OCI-LY3 (cell line): Measurements from ENCODE around the gene GPR55.

Experiments used
- EZH2phosphoT487 ChIP-seq: fragments of 200-600 bp; shearing (Covaris generic); IDR thresholded peaks from 2 replicates; pipeline ENCODE4 v1.6.1; 2018; ENCODE audit warnings: antibody characterized with exemption, mixed run types, low read depth
- TF ChIP-seq, protein P1 (sequence below): fragments of 200-600, 300-600 bp; sonication (generic); IDR thresholded peaks from 2 replicates; pipeline ENCODE4 v1.5.1; 2014; ENCODE audit warnings: antibody characterized with exemption, low read length, low read depth

DNA sequence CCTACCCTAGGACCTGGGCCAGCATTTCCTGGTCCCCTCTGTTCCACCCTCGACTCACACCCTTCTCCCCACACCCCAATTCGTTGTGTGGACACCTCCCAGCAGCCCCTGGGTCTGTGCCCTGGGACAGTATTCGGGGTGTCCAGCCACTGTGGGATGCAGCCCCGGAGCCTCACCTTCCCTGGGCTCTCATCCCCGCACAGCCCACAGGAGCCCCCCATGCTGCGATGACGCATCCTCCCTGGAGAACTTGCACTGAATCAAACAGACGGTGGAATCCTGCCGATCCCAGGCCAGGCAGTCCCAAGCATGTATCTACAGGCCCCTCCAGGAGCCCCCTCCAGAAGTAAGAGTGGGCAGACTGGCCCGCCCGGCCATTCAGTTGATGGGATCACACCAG is 50.6 kb downstream of the GPR55 start:
- TF ChIP-seq, protein P1, sequence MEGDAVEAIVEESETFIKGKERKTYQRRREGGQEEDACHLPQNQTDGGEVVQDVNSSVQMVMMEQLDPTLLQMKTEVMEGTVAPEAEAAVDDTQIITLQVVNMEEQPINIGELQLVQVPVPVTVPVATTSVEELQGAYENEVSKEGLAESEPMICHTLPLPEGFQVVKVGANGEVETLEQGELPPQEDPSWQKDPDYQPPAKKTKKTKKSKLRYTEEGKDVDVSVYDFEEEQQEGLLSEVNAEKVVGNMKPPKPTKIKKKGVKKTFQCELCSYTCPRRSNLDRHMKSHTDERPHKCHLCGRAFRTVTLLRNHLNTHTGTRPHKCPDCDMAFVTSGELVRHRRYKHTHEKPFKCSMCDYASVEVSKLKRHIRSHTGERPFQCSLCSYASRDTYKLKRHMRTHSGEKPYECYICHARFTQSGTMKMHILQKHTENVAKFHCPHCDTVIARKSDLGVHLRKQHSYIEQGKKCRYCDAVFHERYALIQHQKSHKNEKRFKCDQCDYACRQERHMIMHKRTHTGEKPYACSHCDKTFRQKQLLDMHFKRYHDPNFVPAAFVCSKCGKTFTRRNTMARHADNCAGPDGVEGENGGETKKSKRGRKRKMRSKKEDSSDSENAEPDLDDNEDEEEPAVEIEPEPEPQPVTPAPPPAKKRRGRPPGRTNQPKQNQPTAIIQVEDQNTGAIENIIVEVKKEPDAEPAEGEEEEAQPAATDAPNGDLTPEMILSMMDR: no peak
- no peak for TF ChIP-seq EZH2phosphoT487
